GM21825 (cell line): ENCODE data around the gene DIAPH2.

Source experiments
- ATAC-seq: cut with Tn5 transposase; IDR thresholded peaks from one replicate; pipeline ENCODE4 v1.9.1; 2021; ENCODE audit warnings: mild to moderate bottlenecking, moderate library complexity; ENCODE audit not compliant: unreplicated experiment

Gene DIAPH2

DNA sequence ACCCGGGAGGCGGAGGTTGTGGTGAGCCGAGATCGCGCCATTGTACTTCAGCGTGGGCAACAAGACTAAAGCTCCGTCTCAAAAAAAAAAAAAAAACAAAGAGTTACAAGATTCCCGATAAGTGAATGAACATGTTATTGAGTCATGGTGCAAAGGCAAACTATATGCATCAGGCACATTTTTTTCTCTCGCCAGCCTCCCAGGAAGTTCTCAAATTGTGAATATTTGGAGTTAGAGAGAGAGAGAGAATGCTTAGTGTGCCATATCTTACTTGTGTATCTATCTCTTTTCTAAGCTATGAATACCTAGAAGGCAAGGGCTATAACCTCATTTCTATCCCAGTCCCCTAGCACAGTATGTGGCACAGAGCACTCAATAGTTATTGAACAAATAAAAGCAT, 599.9 kb downstream of the DIAPH2 start:
- no peak for ATAC-seq

DNA sequence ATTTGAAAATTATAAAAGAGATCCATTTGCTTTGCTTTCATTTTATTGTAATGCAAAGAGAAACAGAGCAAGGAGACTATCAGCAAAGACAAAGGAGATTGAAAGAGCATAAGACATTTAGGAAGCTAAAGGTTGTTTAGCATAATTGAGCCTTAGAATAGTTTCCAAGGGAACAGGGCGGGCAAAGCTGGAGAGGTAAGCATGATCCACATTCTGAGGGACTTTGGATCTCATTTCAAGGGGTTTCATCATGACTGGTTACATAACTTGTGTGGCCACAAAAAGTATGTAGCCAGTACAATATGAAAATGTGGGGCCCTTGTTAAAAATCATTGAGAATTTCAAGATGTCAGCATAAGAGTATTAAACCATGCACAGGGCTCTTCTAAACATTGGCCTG, 605.6 kb downstream of the DIAPH2 start:
- ATAC-seq = no peak

DNA sequence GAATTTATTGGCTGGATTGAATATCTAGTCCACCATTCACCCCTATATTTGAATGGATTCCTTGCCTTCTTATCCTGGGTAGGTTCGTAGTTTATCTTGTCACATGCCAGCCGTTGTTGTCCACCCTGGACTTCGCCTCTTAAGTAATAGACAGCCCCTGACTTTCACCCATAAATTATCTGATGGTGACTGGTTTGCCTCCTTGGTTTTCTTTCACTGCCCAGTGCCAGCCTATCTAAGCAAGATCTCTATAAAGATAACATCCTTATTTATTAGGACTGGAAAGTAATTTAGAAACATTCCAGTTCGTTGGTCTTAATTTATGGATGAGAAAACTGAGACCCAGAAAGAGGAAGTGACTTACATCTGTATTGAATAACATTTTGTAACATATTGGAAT, 609.4 kb downstream of the DIAPH2 start:
- ATAC-seq = no peak

DNA sequence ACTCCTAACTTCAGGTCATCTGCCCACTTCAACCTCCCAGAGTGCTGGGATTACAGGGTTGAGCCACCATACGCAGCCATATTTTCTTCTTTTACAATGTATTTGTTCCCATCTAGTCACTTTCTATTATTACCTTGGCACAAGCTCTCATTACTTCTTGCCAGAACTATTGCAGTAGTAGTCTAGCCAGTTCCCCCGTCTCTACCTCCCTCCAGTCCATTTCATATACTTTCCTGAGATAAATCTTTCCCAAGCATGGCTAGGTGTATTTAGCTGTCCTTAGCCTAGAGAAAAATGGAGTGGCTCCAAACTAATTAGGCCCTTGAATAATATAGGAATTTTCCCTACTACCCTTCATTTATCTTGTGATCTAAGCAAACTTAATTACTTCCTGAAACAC, 611.3 kb downstream of the DIAPH2 start:
- no peak for ATAC-seq

DNA sequence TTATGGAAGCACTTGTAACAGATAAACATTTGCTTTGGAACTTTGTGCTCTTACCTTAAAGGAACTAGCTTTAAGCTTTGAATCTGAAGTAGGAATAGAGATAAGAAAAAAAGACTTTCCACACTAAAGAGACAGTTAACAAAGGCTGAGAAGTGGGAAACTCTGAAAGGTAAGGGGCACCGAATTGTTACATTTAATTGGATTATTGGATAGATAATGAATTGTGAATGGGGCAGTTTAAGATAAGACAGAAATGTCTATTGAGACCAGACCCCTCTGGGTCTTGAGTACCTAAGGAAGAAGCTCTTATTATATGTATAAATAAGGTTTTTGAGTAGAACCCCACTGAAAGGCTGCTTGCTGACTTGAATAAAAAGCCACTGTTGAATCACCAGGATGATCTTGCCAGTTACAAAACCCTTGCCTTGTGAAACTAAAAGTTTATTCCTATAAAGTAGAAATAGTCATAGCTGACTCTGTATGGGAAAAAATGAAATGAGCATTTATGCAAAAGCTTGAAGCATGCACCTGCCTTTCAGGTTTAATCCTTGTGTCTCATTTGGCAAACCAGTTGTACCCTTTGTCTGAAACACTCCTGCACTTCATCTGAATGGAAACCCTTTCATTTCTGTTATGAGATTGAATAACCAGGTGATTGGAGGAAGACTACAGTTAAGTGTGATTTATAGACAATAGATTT, 622.3 kb downstream of the DIAPH2 start:
- ATAC-seq = no peak

DNA sequence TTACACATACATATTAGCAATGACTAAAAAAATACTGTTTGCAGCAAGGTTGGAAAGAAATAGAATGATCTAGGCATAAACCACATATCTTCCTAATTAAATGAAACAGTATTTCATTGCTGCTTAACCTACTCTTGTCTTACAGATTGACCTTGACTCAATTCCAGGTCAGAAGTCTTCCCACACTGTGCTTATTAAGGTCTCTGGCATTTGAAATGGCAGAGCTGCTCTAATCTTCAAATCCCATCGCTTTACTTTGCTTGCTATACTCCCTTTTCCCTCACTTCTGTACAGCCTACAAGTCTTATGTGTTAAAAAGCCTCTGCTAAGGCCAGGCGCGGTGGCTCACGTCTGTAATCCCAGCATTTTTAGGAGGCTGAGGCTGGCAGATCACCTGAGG, 623.5 kb downstream of the DIAPH2 start:
- ATAC-seq = no peak

DNA sequence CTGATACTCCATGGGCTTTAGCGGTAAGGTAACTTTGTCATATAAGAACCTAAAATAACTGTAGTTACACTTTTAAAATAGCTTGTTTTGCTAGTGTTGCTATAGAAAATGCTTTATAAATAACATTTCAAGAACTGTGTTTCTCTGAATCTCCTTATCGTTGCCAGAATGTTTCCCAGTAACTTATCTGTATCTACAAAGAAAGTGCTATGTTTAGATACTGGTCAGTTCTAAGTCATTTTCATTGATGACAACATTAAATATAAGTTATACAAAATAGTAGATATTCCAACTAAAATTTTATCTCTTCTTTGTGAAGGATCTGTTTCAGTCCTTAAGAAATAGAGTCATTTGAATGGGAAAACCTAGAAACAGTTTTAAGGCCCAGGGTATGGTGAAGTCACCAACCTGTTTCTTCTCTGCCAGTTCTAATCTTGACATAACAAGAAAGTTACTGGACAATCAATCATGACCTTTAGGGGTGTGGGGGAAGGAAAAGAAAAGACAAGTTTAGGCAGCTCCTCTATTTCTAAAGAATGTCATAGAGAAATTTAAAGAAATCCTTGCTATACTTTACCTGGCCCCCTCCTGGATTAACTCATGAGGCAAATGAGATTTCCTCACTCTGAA, 625.0 kb downstream of the DIAPH2 start:
- no peak for ATAC-seq

DNA sequence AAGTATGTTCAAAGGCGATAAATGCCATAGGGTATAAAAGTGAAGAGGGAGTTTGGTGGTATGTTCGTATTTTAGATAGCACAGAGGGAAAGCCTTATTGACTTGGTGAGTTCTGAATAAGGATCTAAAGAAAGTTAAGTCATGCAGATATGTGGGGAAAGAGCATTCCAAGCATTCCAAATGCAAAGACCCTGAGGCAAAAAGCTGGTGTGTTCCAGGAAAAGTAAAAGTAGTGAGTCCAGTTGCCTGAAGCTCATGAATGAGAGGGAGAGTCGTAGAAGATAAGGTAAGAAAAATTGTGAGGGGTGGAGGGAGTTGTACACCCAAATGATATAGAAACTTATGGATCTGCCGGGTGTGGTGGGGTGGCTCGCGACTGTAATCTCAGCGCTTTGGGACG, 625.7 kb downstream of the DIAPH2 start:
- ATAC-seq = no peak

DNA sequence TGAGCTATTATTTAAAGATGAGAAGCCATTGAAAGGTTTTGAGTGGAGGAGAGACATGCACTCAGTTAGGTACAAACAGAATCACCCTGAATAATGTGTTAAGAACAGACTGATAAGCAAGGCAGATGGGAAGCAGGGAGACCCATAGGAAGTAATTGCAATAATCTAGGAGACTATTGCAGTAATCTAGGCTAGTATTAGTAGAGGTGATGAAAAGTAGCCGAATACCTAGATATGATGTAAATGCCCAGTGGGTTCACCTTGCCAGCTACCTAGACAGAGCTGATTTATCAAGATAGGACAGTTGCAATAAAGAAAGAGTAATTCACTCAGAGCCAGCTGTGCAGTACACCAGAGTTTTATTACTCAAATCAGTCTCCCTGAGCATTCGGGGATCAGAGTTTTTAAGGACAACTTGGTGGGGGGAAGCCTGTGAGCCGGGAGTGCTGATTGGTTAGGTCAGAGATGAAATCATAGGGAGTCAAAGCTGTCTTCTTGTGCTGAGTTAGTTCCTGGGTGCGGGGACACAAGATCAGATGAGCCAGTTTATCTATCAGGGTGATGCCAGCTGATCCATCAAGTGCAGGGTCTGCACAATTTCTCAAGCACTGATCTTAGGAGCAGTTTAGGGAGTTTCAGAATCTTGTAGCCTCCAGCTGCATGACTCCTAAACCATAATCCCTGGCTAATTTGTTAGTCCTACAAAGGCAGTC, 626.6 kb downstream of the DIAPH2 start:
- ATAC-seq = no peak

DNA sequence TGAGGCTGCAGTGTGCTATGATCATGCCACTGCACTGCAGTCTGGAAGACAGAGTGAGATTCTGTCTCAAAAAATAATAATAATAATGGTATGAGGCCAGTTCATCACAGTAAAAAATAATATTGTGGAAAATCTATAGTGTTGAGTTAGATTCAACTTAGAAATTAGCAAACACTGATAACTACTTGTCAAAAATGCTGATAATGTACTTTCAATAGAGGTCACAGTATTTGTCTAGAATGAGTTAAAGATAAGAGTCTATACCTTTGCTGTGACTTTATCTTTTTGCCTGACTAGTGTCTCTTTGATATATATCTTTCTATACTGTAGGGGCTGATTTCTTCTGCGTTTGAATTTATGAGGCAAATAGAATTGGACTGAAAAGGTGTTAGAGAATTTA, 629.7 kb downstream of the DIAPH2 start:
- ATAC-seq = no peak

DNA sequence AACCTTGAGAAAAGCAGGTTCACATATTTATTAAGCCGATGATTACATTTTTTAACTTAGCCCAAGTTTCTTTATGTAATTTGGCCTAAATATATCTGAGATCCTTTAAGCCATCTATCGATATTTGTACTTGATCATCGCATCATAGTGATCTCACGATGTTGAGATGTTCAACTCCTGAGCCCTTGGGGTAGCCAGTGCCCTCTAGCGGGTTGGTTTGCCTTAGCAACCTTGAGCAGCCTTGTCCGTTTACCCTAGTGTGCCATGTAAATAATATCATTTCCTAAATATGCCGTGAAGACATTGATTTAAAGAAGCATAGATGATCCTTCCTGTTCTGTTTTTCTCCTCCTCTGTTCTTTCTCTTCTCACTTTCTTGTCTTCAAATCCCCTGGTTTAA, 631.3 kb downstream of the DIAPH2 start:
- no peak for ATAC-seq

DNA sequence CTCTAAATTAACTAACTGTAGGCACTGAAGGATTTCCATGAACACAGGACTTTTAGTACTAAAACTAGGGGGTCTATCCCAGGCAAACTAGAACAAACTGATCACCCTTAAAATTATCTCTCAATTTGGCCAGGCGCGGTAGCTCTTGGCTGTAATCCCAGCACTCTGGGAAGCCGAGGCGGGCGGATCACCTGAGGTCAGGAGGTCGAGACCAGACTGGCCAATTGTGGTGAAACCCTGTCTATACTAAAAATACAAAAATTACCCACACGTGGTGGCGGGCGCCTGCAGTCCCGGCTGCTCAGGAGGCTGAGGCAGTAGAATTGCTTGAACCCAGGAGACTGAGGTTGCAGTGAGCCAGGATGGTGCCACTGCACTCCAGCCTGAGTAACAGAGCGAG, 635.7 kb downstream of the DIAPH2 start:
- no peak for ATAC-seq

DNA sequence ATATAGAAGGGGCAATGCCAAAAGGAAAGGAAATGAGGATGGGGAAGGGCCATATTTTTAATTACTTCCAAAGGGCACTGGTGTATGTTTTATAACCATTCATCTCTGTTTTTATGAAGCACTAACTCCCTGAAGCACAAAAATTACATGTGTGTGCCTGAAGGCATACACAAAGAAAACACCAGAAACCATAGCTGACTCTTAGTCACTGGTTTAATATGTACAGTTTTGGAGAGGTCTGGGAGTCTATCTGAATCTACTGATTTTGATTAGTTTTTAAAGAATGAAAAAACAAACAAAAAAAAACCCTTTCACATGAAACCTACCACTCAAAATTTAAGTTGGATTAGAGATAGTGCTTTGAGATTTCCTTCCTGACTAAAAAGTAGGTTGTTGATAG, 637.8 kb downstream of the DIAPH2 start:
- no peak for ATAC-seq

DNA sequence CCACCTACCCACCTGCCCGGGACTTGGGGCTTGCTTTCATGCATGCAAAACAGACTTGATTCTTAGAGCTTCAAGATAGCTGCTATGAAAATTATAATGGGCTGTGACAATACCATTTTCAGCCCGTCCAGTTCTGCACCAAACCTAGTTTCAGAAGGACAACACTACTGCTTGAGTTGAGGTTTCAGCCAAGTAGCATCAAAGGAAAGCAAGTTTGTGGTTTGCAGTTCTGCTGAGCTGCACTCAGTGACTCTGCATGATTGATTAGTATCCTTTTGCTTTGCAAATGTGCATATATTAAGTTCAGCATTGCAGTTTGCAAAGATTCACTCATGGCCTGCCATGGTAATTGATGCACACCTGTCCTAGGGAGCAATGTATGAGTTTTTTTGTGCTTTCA, 641.8 kb downstream of the DIAPH2 start:
- peak; percentile 96 for ATAC-seq

DNA sequence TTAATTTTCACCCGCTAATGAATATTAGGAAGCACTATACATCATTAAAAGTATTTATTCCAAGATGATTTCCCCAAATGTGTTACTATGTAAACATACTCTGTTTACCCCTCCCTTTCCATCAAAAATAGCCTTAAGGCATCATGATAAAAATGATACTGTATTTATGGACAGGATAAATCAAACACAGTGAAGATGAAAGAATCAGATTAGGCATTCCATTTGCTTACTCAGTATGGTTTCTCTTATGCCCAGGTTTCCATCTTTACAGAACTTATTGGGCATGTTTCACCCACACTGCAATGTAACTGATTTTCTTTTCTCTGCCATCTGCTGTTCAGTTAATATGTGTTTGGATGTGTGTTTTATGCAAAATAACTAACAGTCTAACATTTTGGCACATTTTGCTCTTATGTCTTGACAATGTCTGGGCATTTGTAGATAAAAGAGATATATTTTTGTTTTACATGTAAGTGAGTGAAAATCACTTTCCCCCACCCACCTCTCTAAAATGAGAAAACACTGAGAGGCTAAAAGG, 644.3 kb downstream of the DIAPH2 start:
- no peak for ATAC-seq

DNA sequence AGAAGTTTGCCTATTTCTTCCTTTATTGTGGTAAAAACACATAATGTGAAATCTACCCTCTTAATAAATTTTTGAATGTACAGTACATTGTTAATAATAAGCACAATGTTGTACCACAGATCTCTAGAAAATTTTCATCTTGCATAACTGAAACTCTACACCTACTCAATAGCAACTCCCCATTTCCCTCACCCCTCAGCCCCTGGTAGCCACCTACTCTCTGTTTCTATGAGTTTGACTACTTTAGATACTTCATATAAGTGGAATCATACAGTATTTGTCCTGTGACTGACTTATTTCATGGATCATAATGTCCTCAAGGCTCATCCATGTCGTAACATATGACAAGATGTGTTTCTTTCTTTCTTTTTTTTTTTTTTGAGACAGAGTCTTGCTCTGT, 645.5 kb downstream of the DIAPH2 start:
- ATAC-seq = no peak

DNA sequence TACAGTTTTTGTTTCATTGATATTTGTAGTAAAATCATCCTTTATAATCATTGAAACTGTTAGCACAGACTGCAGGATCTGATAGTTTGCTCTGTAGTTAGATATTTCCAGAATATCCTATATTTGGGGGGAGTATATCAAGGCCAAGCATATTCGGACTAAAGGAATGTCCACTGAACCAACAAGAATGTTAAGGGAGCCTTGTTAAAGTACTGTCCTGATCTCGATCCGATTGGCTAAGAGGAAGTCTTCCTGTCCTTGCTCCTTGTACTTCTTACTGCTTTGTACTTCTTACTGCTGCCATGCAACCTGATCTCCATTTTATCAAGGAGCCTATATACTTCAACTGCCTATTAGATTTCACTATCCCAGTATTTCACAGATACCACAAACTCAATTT, 648.3 kb downstream of the DIAPH2 start:
- ATAC-seq = no peak

DNA sequence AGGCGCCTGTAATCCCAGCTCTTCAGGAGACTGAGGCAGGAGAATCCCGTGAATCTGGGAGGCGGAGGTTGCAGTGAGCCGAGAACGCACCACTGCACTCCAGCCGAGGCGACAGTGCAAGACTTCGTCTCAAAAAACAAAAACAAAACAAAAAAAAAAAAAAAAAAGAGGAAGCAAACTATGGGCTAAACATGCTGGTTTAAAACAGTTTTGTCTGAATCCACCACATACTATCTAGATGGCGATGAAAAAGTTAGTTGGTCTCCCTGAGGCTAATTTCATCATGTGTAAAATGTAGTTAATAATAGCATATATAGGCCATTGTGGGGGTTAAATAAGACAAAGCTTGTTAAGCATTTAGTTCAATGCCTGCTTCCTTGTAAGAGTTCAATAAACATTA, 650.2 kb downstream of the DIAPH2 start:
- no peak for ATAC-seq

DNA sequence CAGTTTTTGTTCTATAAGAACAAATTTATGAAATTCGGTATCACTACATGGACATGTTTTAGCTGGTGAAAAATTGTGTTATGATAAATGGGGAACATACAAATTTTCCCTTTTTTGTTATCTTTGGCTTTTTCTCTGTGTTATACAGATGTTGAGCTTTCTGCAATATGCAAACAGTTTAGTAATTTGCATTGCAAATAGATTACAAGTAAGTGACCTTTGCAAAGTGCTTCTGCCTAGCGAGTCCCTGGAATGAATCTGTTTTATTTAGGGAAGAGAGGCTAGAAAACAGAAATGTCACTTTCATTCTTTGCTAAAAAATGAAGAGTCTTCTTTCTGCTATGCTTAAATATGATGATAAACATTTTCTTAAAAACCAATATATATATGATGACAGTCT, 660.1 kb downstream of the DIAPH2 start:
- ATAC-seq = no peak

DNA sequence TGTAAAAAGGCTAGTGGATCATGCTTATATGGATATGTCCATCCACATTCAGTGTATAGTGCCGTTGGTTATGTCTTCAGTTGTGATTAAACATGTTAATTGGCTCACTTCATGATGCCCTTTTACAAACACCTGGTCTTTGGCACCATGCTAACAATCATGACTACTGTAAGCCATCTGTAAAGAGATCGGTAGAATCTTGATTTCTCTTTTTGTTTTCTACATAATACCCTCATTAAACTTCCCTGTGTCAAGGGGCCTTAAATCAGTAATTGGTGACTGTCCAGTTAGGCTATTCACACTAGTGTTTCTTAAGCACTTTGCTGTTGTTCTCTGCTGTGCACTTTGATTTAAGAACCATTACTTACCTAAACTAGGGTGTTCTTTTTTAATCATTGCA, 674.3 kb downstream of the DIAPH2 start:
- ATAC-seq = no peak

DNA sequence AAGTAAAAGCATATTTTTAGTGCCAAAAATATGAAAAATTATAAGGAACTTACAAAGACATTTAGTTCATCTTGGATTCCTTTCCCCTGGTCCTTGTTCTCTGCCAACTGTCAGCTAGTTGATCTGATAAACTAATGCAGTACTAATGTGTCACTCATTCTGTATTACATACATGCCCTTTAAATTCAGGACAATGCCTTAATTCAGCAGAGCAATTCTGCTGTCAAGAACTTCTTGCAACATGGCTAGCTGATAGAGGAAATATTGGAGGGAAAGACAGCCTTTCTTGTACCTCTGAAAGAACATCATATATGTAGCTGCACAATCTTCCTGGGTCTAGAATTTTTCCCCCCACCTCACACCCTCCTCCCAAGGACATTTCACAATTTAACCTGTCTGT, 679.2 kb downstream of the DIAPH2 start:
- ATAC-seq = no peak

DNA sequence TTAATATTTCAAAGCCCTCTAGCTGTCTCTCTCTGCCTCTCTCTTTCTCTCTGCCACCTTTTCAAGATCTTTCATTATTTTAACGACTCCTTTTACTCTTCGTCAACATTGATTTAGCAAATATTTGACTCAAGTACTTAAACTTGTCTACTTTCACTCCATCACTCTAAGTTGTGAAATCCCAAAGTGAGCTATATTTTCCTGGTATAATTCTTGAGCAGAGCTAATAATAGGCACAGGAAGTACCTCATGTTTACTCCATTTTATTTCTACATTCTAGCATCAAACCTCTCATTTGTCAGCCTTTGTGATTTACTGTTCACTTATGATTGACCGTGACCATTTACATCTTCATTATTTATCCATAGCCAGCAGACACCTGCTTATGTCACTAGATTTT, 681.6 kb downstream of the DIAPH2 start:
- no peak for ATAC-seq
